GM19328 (cell line): ENCODE results near the gene AHR.

ENCODE experiments used
- ATAC-seq: cut with Tn5 transposase; IDR thresholded peaks from one replicate; pipeline ENCODE4 v1.9.1; 2021; ENCODE audit warnings: mild to moderate bottlenecking, moderate library complexity; ENCODE audit not compliant: unreplicated experiment

AHR gene

GRCh38 chr7:17298102-17298839 lies at the start of gene AHR:
Gene AHR (plus strand): TSS chr7:17298652. CDS start chr7:17299265, 613 bp downstream.
- peak; percentile 57 for ATAC-seq

GRCh38 chr7:17253885-17254284 lies 44.6 kb upstream of the AHR start:
- ATAC-seq, result no peak

GRCh38 chr7:17255926-17256325 lies 42.5 kb upstream of the AHR start:
- ATAC-seq, result no peak

- no peak for ATAC-seq
Measured at GRCh38 chr7:17256375-17256774, 42.1 kb upstream of the AHR start.

- no peak for ATAC-seq
Measured at GRCh38 chr7:17266565-17266964, 31.9 kb upstream of the AHR start.

- ATAC-seq, result no peak
Measured at GRCh38 chr7:17269341-17270221, 28.9 kb upstream of the AHR start.

GRCh38 chr7:17274551-17275245 lies 23.8 kb upstream of the AHR start:
- no peak for ATAC-seq

- ATAC-seq, result no peak
Measured at GRCh38 chr7:17275749-17276671, 22.4 kb upstream of the AHR start.

- no peak for ATAC-seq
Measured at GRCh38 chr7:17279061-17279460, 19.4 kb upstream of the AHR start.

- no peak for ATAC-seq
Measured at GRCh38 chr7:17289074-17289645, 9.3 kb upstream of the AHR start.

- no peak for ATAC-seq
Measured at GRCh38 chr7:17292843-17293242, 5.6 kb upstream of the AHR start.

GRCh38 chr7:17293481-17293880 lies 5.0 kb upstream of the AHR start:
- ATAC-seq, result no peak

GRCh38 chr7:17297243-17297642 lies 1.2 kb upstream of the AHR start:
- no peak for ATAC-seq

GRCh38 chr7:17298840-17299482 lies 509 bp downstream of the AHR start:
- peak; percentile 36 for ATAC-seq

- peak; percentile 0 for ATAC-seq
Measured at GRCh38 chr7:17299483-17299991, 1.1 kb downstream of the AHR start.

- no peak for ATAC-seq
Measured at GRCh38 chr7:17300012-17300411, 1.6 kb downstream of the AHR start.

- no peak for ATAC-seq
Measured at GRCh38 chr7:17300437-17300836, 2.0 kb downstream of the AHR start.

GRCh38 chr7:17301471-17302456 lies 3.3 kb downstream of the AHR start:
- ATAC-seq, result no peak
